NB4 (cell line): Measurements from ENCODE around the gene NUDT2.

ENCODE experiments used
- CTCF ChIP-seq: IDR thresholded peaks from one replicate; pipeline ENCODE4 v1.5.1; 2012; ENCODE audit warnings: low read depth, low read length
- MAX ChIP-seq: IDR thresholded peaks from 2 replicates; pipeline ENCODE4 v1.6.1; 2011; ENCODE audit warnings: low read depth, low read length
- MYC ChIP-seq: IDR thresholded peaks from 2 replicates; pipeline ENCODE4 v1.6.1; 2011; ENCODE audit warnings: low read depth, low read length
- POLR2A ChIP-seq: IDR thresholded peaks from 2 replicates; pipeline ENCODE4 v1.6.1; 2011; ENCODE audit warnings: mild to moderate bottlenecking; ENCODE audit not compliant: insufficient read length; ENCODE audit errors: extremely low read depth

GRCh38 chr9:34334916-34335315 is 5.5 kb downstream of the NUDT2 start:
- TF ChIP-seq MAX (no peak), CTCF (no peak), POLR2A (no peak), MYC (no peak)
